IPS-15b (cell line): Measurements from ENCODE around the gene CENPS.

Experiments
- H3K27me3 ChIP-seq: one replicate; pipeline ENCODE4 v1.6.1; 2013; ENCODE audit warnings: low read length; ENCODE audit not compliant: control insufficient read depth, insufficient read depth
- H3K36me3 ChIP-seq: one replicate; pipeline ENCODE4 v1.6.1; 2013; ENCODE audit warnings: low read length; ENCODE audit not compliant: control insufficient read depth, insufficient read depth
- H3K4me1 ChIP-seq: one replicate; pipeline ENCODE4 v1.6.1; 2013; ENCODE audit warnings: mild to moderate bottlenecking, low read length; ENCODE audit not compliant: control insufficient read depth, insufficient read depth
- H3K4me3 ChIP-seq: one replicate; pipeline ENCODE4 v1.5.1; 2013; ENCODE audit warnings: low read depth, low read length
- H3K9ac ChIP-seq: one replicate; pipeline ENCODE4 v1.6.1; 2013; ENCODE audit warnings: low read depth, mild to moderate bottlenecking, low read length
- H3K9me3 ChIP-seq: one replicate; pipeline ENCODE4 v1.6.1; 2013; ENCODE audit warnings: mild to moderate bottlenecking, low read length; ENCODE audit not compliant: control insufficient read depth, insufficient read depth

CENPS gene

DNA sequence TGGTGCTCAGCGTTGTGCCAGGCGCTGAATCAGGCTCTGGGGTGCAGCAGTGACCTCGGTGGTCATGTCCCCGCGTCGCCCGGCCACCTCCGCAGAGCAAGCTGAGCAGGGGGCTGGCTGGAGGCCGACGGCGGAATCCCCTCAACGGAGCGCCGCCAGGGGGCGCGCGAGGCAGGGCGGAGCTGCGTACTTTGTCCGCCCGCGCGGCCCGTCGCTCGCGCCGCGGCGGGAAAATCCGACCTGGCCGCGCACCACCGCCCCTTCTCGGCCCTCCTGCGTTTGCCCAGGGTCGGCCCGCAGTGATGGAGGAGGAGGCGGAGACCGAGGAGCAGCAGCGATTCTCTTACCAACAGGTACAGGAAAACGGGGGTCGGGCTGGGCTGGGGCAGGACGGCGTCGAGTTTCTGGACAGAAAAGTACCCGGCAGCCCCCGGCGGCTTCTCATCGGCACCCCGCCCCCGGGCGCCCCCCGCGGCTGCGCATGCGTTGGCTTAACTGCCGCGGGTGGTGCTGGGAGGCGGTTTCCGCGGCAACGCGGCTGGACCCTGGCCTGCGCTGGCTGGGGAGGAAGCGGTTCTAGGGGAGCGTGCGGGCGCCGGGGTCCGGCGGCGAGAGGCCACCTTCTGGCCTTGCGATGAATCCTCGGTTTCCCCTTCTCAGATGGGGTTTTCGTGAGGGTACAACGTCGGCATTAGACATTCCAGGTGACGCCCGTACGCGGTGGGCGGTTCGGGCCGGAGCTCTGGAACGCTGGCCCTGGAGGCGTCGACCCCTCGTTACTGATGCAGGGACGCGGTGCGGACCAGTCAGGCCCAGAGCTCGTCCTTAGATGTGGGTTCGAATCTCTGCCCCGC is at the start of gene CENPS:
Gene CENPS, plus strand, starts transcription at position 218 of the 854 bp plus-strand sequence. Its CDS starts 85 bp downstream, at position 303.
- Histone ChIP-seq H3K36me3 (no peaks in the 10 kb centered on the region), H3K4me1 (no peaks in the 10 kb centered on the region), H3K9ac (peak within 1 kb of the TSS; percentile 65), H3K4me3 (peak within 1 kb of the TSS; percentile 88), H3K27me3 (no peaks in the 10 kb centered on the region), H3K9me3 (no peaks in the 10 kb centered on the region)

GRCh38 chr1:10380594-10381275 is 49.5 kb upstream of the CENPS start:
- no peaks in the 10 kb centered on the region for H3K4me1 ChIP-seq
- H3K9ac ChIP-seq = no peak overlapping the region
- H3K36me3 ChIP-seq = peaks cover 15% of the 10 kb centered on the region

DNA sequence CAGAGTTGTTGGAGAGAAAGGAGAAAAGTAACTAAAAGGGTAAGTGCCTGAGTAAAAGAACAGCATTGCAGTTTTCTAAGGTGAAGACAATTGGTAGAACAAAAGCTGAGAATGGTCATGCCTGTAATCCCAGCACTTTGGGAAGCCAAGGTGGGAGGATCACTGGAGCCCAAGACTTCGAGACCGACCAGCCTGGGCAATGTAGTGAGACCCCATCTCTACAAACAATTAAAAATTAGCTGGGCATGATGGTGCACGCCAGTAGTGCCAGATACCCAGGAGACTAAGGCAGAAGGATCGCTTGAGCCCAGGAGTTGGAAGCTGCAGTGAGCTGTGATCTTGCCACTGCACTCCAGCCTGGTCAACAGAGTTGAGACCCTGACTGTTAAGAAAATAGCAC is 46.6 kb upstream of the CENPS start:
- H3K36me3 ChIP-seq = peaks cover 8% of the 10 kb centered on the region
- H3K4me1 ChIP-seq = peaks cover 7% of the 10 kb centered on the region
- H3K9me3 ChIP-seq = no peaks in the 10 kb centered on the region
- no peaks in the 10 kb centered on the region for H3K27me3 ChIP-seq
- H3K4me3 ChIP-seq = no peak overlapping the region
- H3K9ac ChIP-seq = no peak overlapping the region

More at GRCh38 chr1:10380594-10381275, 49.5 kb upstream of the CENPS start:
- Histone ChIP-seq H3K27me3 (no peaks in the 10 kb centered on the region), H3K9me3 (no peaks in the 10 kb centered on the region), H3K4me3 (no peak overlapping the region)

- no peaks in the 10 kb centered on the region for H3K27me3 ChIP-seq
Observed at GRCh38 chr1:10384219-10384618, 46.0 kb upstream of the CENPS start.

GRCh38 chr1:10386761-10387676 is 43.2 kb upstream of the CENPS start:
- Histone ChIP-seq H3K36me3 (peaks cover 5% of the 10 kb centered on the region), H3K27me3 (no peaks in the 10 kb centered on the region), H3K4me1 (peaks cover 7% of the 10 kb centered on the region), H3K9me3 (no peaks in the 10 kb centered on the region), H3K4me3 (no peak overlapping the region), H3K9ac (no peak overlapping the region)

More at GRCh38 chr1:10384219-10384618, 46.0 kb upstream of the CENPS start:
- Histone ChIP-seq H3K36me3 (peaks cover 5% of the 10 kb centered on the region), H3K4me3 (no peak overlapping the region), H3K9ac (no peak overlapping the region), H3K4me1 (peaks cover 7% of the 10 kb centered on the region), H3K9me3 (no peaks in the 10 kb centered on the region)

- Histone ChIP-seq H3K9me3 (no peaks in the 10 kb centered on the region), H3K27me3 (no peaks in the 10 kb centered on the region), H3K4me3 (no peak overlapping the region), H3K36me3 (peaks cover 5% of the 10 kb centered on the region), H3K9ac (peak overlapping the region; percentile 9), H3K4me1 (peaks cover 7% of the 10 kb centered on the region)
Observed at GRCh38 chr1:10387677-10388386, 42.4 kb upstream of the CENPS start.

DNA sequence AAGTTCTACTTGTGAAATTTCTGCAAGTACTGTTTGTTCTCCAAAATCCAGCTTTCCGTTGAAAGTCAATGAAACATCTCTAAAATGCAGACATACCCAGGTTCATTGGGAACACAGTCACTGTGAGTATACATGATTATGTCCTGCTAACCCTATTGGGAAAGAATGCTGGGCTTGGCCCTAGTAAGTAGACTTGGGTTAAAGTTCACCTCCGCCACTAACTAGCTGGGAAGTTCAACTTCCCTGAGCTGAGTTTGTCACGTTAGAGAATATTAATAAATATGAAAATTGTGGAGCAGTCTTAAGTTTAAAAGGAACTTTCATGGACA is 41.9 kb upstream of the CENPS start:
- Histone ChIP-seq H3K4me1 (peaks cover 7% of the 10 kb centered on the region), H3K27me3 (no peaks in the 10 kb centered on the region), H3K9ac (no peak overlapping the region)

GRCh38 chr1:10389271-10389973 is 40.8 kb upstream of the CENPS start:
- Histone ChIP-seq H3K27me3 (no peaks in the 10 kb centered on the region), H3K36me3 (peaks cover 2% of the 10 kb centered on the region), H3K4me1 (peaks cover 7% of the 10 kb centered on the region), H3K9me3 (no peaks in the 10 kb centered on the region), H3K4me3 (no peak overlapping the region), H3K9ac (no peak overlapping the region)

More for the DNA sequence above, 41.9 kb upstream of the CENPS start:
- no peaks in the 10 kb centered on the region for H3K9me3 ChIP-seq
- H3K4me3 ChIP-seq = no peak overlapping the region
- peaks cover 5% of the 10 kb centered on the region for H3K36me3 ChIP-seq

DNA sequence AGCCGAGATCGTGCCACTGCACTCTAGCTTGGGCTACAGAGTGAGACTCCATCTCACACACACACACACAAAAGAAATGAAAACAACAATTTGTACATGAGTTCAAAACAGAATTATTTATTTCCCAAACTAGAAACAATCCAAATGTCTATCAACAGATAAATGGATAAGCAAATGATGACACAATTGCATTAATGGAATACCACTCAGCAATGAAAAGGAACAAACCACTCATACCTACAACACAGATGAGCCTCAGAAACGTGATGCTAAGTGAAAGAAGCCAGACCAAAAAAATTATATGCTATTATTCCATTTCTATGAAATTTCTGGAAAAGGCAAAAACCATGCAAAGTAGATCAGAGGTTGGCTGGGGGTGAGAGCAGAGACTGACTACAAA is 33.4 kb upstream of the CENPS start:
- Histone ChIP-seq H3K36me3 (peaks cover 3% of the 10 kb centered on the region), H3K9me3 (no peaks in the 10 kb centered on the region), H3K4me3 (no peak overlapping the region), H3K9ac (no peak overlapping the region), H3K4me1 (no peaks in the 10 kb centered on the region), H3K27me3 (no peaks in the 10 kb centered on the region)

DNA sequence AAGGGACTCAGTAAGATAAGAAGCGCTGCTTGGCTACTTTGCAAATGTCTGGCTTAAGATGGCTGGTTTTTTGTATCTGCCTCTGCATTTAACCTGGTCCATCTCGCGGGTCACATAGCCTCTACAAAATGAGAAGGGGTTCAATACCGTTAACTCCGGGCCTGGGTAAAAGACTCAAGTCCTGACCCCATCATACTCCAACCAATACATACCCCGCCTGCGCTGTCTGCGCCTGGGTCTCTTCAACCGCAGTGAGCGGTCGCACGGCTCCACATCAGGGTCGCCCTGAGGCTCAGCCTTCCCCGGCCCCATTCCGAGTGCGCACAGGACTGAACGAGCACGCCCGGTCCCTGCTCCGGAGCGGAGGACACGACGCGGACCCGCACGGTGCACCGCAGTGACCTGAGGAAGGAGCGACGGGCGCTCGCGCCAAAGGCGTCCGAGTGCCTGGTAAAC is 31.9 kb upstream of the CENPS start:
- H3K4me1 ChIP-seq = no peaks in the 10 kb centered on the region
- H3K9ac ChIP-seq = peak overlapping the region; percentile 89
- peaks cover 7% of the 10 kb centered on the region for H3K36me3 ChIP-seq
- no peaks in the 10 kb centered on the region for H3K27me3 ChIP-seq
- H3K9me3 ChIP-seq = no peaks in the 10 kb centered on the region
- H3K4me3 ChIP-seq = peak overlapping the region; percentile 97
